Measurements from ENCODE around the gene APOL3. TPM values are rescaled to one million over a fixed set of nuclear protein-coding genes. Genes with fewer than 3 reads are reported as not detected.

Gene APOL3
- total RNA-seq, 1 experiment from 2014 or later = not detected

DNA sequence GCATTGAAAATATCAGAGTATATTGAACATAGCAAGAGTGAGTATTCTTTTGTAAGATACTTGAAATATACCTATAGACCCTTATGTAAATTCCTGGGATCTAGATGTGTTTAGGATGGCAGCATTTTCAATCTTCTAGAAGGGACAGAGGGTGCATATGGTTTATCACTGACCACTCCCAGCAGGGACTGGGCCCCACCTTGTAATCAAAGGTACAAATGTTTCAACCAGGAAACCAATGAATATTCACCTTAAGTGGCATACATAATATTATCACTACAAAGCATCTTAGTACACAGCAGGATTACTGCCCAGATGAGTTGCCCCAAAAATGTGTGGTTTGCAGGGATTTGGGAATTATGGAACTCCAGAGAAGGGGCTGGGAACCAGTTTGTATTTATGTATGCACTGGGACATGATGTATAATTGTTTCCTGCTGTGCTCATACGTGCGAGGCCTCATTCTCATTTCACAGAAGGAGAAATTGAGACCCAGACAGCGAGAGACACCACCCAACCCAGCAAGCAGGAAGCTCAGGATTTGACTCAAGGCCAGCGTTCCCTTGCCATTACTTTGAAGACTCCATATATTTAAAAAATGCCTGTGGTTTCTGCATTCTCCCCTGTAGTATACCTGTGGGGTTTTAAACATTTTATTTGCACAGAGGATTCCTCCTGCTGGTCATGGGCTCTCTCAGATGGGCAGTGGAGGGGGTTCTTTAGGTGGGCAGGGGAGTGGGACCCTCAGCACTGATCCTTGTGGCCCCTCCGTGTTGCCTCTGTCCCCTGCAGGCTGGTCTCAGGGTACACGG lies 35.9 kb upstream of the APOL3 start:
- CTCF ChIA-PET = no interaction called here
- no peaks in the 10 kb centered on the region for H3K27me3 ChIP-seq (replicated peaks; ENCODE audit: insufficient read depth, low read depth, low read length, poor library complexity)
- no peak for DNase-seq (ENCODE audit: low spot score)
- no peaks in the 10 kb centered on the region for H3K9me3 ChIP-seq (ENCODE audit: low read depth, low read length, poor library complexity, severe bottlenecking)
- H3K27ac ChIP-seq (ENCODE audit: low read depth, low read length, poor library complexity, severe bottlenecking) = peak overlapping the region; percentile 62
- TF ChIP-seq CTCF (conservative IDR thresholded peaks at IDR 0.05; ENCODE audit: low read depth, low read length) (no peak), EZH2 (IDR thresholded peaks at IDR 0.05; ENCODE audit: borderline replicate concordance, low read depth, low read length, poor library complexity, severe bottlenecking) (no peak)
- POLR2A ChIA-PET (ENCODE audit: low non-redundant PET) = no interaction called here
- no TSS peak for BruUV-seq (replicated peaks)
- intact Hi-C loops (cut with micrococcal nuclease; ENCODE audit: unreplicated experiment) = loop anchor here (5.0 kb wide), 1 partner anchor 81 kb away; no protein-coding TSS in a partner anchor
- no peak overlapping the region for H3K4me3 ChIP-seq (ENCODE audit: low read depth, low read length, poor library complexity, severe bottlenecking)
- peaks cover 33% of the 10 kb centered on the region for H3K4me1 ChIP-seq (ENCODE audit: insufficient read depth, low read length, poor library complexity, severe bottlenecking)
- H3K36me3 ChIP-seq (ENCODE audit: insufficient read depth, low read length, poor library complexity, severe bottlenecking) = no peaks in the 10 kb centered on the region

DNA sequence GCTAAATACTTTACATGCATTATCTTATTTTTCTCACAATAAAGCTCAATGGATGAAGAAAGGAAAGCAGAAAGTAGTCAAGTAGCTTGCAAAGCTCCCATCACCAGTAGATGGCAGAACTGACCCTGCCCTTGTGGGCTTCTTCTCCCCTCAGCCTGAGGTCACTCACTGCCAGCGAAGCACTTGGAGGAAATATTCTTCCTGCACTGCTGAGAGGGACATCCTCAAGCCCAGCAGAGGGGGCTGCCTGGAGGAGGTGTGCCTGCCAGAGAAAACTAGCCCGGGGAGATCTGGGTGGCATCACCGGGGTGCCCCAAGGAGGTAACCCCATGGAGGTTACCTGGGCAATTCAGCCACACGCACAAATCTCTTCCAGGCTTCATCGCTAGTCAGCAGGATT lies 34.4 kb upstream of the APOL3 start:
- ChIA-PET CTCF (interaction anchor here (0.7 to 0.9 kb wide), 4 partner anchors 12 to 92 kb away, joined by 3 to 7 read pairs (median 4); partner anchors contain the start of gene APOL2), POLR2A (ENCODE audit: low non-redundant PET) (no interaction called here)
- no peak overlapping the region for H3K27ac ChIP-seq (ENCODE audit: low read depth, low read length, poor library complexity, severe bottlenecking)
- H3K27me3 ChIP-seq (replicated peaks; ENCODE audit: insufficient read depth, low read depth, low read length, poor library complexity) = no peaks in the 10 kb centered on the region
- intact Hi-C loops (cut with micrococcal nuclease; ENCODE audit: unreplicated experiment) = loop anchor here (1.0 to 5.0 kb wide), 2 partner anchors 26 to 82 kb away; no protein-coding TSS in a partner anchor
- H3K4me3 ChIP-seq (ENCODE audit: low read depth, low read length, poor library complexity, severe bottlenecking) = no peak overlapping the region
- DNase-seq (ENCODE audit: low spot score) = peak; percentile 78
- no TSS peak for BruUV-seq (replicated peaks)
- TF ChIP-seq CTCF (conservative IDR thresholded peaks at IDR 0.05; ENCODE audit: low read depth, low read length) (peak; percentile 80), EZH2 (IDR thresholded peaks at IDR 0.05; ENCODE audit: borderline replicate concordance, low read depth, low read length, poor library complexity, severe bottlenecking) (no peak)
- H3K9me3 ChIP-seq (ENCODE audit: low read depth, low read length, poor library complexity, severe bottlenecking) = no peaks in the 10 kb centered on the region
- H3K4me1 ChIP-seq (ENCODE audit: insufficient read depth, low read length, poor library complexity, severe bottlenecking) = peaks cover 31% of the 10 kb centered on the region
- H3K36me3 ChIP-seq (ENCODE audit: insufficient read depth, low read length, poor library complexity, severe bottlenecking) = no peaks in the 10 kb centered on the region

DNA sequence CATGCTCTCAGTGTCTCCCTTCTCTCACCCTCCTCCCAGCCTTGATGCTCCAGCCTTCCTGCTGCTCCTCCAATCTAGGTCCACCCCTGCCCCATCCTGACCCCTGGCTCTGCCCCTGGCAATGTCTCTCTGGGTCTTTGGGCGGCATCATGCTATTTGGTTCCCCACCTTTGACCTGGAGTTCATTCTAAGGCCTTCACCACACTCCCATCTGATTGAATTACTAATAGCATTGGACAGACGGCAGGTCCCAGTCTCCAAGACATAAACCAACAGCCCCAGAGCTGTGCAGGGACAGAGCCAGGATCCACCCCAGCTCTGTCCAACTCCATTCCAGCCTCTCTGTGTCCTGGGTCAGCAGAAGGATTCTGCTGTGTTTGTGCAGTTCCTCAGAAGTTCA lies 33.8 kb upstream of the APOL3 start:
- ChIA-PET POLR2A (ENCODE audit: low non-redundant PET) (no interaction called here), CTCF (interaction anchor here (0.7 to 0.9 kb wide), 4 partner anchors 11 to 92 kb away, joined by 3 to 7 read pairs (median 4); partner anchors contain the start of gene APOL2)
- BruUV-seq (replicated peaks) = no TSS peak

More for the DNA sequence above, 33.8 kb upstream of the APOL3 start:
- Histone ChIP-seq H3K4me1 (ENCODE audit: insufficient read depth, low read length, poor library complexity, severe bottlenecking) (peaks cover 31% of the 10 kb centered on the region), H3K36me3 (ENCODE audit: insufficient read depth, low read length, poor library complexity, severe bottlenecking) (no peaks in the 10 kb centered on the region), H3K9me3 (ENCODE audit: low read depth, low read length, poor library complexity, severe bottlenecking) (no peaks in the 10 kb centered on the region), H3K4me3 (ENCODE audit: low read depth, low read length, poor library complexity, severe bottlenecking) (no peak overlapping the region), H3K27ac (ENCODE audit: low read depth, low read length, poor library complexity, severe bottlenecking) (no peak overlapping the region), H3K27me3 (replicated peaks; ENCODE audit: insufficient read depth, low read depth, low read length, poor library complexity) (no peaks in the 10 kb centered on the region)
- no peak for DNase-seq (ENCODE audit: low spot score)
- TF ChIP-seq CTCF (conservative IDR thresholded peaks at IDR 0.05; ENCODE audit: low read depth, low read length) = no peak
- no peak for TF ChIP-seq EZH2 (IDR thresholded peaks at IDR 0.05; ENCODE audit: borderline replicate concordance, low read depth, low read length, poor library complexity, severe bottlenecking)
- intact Hi-C loops (cut with micrococcal nuclease; ENCODE audit: unreplicated experiment) = no loop called here
